Panc1 (cell line): Measurements from ENCODE around the gene SPZ1. TPM values are rescaled to one million over a fixed set of nuclear protein-coding genes. Genes with fewer than 3 reads are reported as not detected.

ENCODE experiments used
- ATAC-seq: fragments of 200-7000 bp; cut with Tn5 transposase; 2 replicates; pipeline ENCODE4 v1.9.1; 2020; ENCODE audit warnings: mild to moderate bottlenecking, moderate library complexity
- BruUV-seq: library from RNA; stranded (reverse); fragments of 400-500 nt; replicated peaks from 2 replicates; lab custom pipeline; 2021; lab: Mats Ljungman, UMichigan
- CTCF ChIA-PET: fragments of 300-600 bp; sonication (Branson Sonifier 250); formaldehyde crosslinking; loops from one replicate; lab custom pipeline; 2022; ENCODE audit warnings: antibody characterized with exemption; lab: Charles Lee
- POLR2A ChIA-PET: fragments of 300-600 bp; sonication (Branson Sonifier 250); formaldehyde crosslinking; loops from one replicate; lab custom pipeline; 2022; ENCODE audit warnings: antibody characterized with exemption; lab: Charles Lee
- DNase-seq: peaks from one replicate; pipeline ENCODE4 v3.0.0-alpha.2; 2010; ENCODE audit warnings: low read depth, low spot score
- H3K27ac ChIP-seq: 2 replicates; pipeline ENCODE4 v1.5.1; 2011; ENCODE audit warnings: mild to moderate bottlenecking, low read length, inconsistent platforms
- H3K27me3 ChIP-seq: fragments of 200-500 bp; sonication (Bioruptor generic); 2 replicates; pipeline ENCODE4 v1.6.0; 2014; ENCODE audit warnings: low read length, inconsistent platforms; ENCODE audit not compliant: control insufficient read depth, insufficient read depth
- H3K36me3 ChIP-seq: fragments of 200-500 bp; sonication (Bioruptor generic); 2 replicates; pipeline ENCODE4 v1.5.1; 2014; ENCODE audit warnings: inconsistent platforms, mild to moderate bottlenecking, low read length, moderate library complexity; ENCODE audit not compliant: control insufficient read depth, insufficient read depth
- H3K4me1 ChIP-seq: 2 replicates; pipeline ENCODE4 v1.5.1; 2011; ENCODE audit warnings: inconsistent platforms, mild to moderate bottlenecking, low read length, moderate library complexity; ENCODE audit not compliant: control insufficient read depth, insufficient read depth
- H3K4me3 ChIP-seq, 2 experiments: 2 replicates each; pipeline ENCODE4 v1.5.1; 2011 to 2012; ENCODE audit warnings: low read depth in 2 of 2, low read length in 2 of 2, mild to moderate bottlenecking in 2 of 2, inconsistent platforms in 1 of 2, moderate library complexity in 1 of 2
- H3K9me3 ChIP-seq: fragments of 200-500 bp; sonication (Bioruptor generic); 2 replicates; pipeline ENCODE4 v1.5.1; 2014; ENCODE audit warnings: low read depth, mild to moderate bottlenecking, inconsistent platforms, low read length, moderate library complexity; ENCODE audit not compliant: control insufficient read depth, insufficient read depth
- POLR2AphosphoS5 ChIP-seq: IDR thresholded peaks from 2 replicates; pipeline ENCODE4 v1.6.1; 2012; ENCODE audit warnings: mild to moderate bottlenecking, low read depth, low read length, moderate library complexity
- SIN3A ChIP-seq: IDR thresholded peaks from 2 replicates; pipeline ENCODE4 v1.6.1; 2012; ENCODE audit warnings: low read depth, mild to moderate bottlenecking, low read length, moderate library complexity, borderline replicate concordance; ENCODE audit not compliant: insufficient read depth
- TCF7L2 ChIP-seq: IDR thresholded peaks from 2 replicates; pipeline ENCODE4 v1.6.1; 2011; ENCODE audit warnings: mild to moderate bottlenecking, low read depth, low read length, inconsistent platforms
- in situ Hi-C: cut with HindIII; loops from 2 replicates; pipeline ENCODE4 v1.10.0; 2016; ENCODE audit warnings: low sequenced_read_pairs, low pct_unique_long_range_greater_than_20kb
- intact Hi-C: fragments of 100-400 bp; cut with micrococcal nuclease; formaldehyde crosslinking; loops from one replicate; pipeline ENCODE4 v1.10.0; 2022; ENCODE audit not compliant: unreplicated experiment
- total RNA-seq: library from RNA; stranded (reverse); gene quantifications from one replicate; pipeline ENCODE4 v1.2.1, GENCODE V29; 2021; ENCODE audit not compliant: unreplicated experiment
- TF ChIP-seq, protein P1 (sequence below): fragments of 450-650 bp; IDR thresholded peaks from 2 replicates; pipeline ENCODE4 v1.5.1; 2017; ENCODE audit warnings: mild to moderate bottlenecking
- TF ChIP-seq, protein P2 (sequence below), 2 experiments: IDR thresholded peaks; 2 replicates each; pipeline ENCODE4 v1.6.1; 2011 to 2012; ENCODE audit warnings: low read depth in 2 of 2, control low read depth in 1 of 2, low read length in 1 of 2, mild to moderate bottlenecking in 1 of 2, moderate library complexity in 1 of 2; ENCODE audit not compliant: insufficient read depth in 1 of 2

SPZ1 gene
- total RNA-seq, 1 experiment from 2014 or later: not detected

GRCh38 chr5:80309871-80310665 lies 9.7 kb upstream of the SPZ1 start:
- no peak overlapping the region for H3K27ac ChIP-seq
- H3K4me3 ChIP-seq: no peak overlapping the region
- in situ Hi-C loops: no loop called here
- ChIA-PET POLR2A (no interaction called here), CTCF (no interaction called here)
- H3K36me3 ChIP-seq: no peaks in the 10 kb centered on the region
- intact Hi-C loops: no loop called here
- DNase-seq (no peak), ATAC-seq (no peak)
- TF ChIP-seq TCF7L2 (no peak), POLR2AphosphoS5 (no peak), SIN3A (no peak)
- TF ChIP-seq, protein P1, sequence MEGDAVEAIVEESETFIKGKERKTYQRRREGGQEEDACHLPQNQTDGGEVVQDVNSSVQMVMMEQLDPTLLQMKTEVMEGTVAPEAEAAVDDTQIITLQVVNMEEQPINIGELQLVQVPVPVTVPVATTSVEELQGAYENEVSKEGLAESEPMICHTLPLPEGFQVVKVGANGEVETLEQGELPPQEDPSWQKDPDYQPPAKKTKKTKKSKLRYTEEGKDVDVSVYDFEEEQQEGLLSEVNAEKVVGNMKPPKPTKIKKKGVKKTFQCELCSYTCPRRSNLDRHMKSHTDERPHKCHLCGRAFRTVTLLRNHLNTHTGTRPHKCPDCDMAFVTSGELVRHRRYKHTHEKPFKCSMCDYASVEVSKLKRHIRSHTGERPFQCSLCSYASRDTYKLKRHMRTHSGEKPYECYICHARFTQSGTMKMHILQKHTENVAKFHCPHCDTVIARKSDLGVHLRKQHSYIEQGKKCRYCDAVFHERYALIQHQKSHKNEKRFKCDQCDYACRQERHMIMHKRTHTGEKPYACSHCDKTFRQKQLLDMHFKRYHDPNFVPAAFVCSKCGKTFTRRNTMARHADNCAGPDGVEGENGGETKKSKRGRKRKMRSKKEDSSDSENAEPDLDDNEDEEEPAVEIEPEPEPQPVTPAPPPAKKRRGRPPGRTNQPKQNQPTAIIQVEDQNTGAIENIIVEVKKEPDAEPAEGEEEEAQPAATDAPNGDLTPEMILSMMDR: no peak
- TF ChIP-seq, protein P2, sequence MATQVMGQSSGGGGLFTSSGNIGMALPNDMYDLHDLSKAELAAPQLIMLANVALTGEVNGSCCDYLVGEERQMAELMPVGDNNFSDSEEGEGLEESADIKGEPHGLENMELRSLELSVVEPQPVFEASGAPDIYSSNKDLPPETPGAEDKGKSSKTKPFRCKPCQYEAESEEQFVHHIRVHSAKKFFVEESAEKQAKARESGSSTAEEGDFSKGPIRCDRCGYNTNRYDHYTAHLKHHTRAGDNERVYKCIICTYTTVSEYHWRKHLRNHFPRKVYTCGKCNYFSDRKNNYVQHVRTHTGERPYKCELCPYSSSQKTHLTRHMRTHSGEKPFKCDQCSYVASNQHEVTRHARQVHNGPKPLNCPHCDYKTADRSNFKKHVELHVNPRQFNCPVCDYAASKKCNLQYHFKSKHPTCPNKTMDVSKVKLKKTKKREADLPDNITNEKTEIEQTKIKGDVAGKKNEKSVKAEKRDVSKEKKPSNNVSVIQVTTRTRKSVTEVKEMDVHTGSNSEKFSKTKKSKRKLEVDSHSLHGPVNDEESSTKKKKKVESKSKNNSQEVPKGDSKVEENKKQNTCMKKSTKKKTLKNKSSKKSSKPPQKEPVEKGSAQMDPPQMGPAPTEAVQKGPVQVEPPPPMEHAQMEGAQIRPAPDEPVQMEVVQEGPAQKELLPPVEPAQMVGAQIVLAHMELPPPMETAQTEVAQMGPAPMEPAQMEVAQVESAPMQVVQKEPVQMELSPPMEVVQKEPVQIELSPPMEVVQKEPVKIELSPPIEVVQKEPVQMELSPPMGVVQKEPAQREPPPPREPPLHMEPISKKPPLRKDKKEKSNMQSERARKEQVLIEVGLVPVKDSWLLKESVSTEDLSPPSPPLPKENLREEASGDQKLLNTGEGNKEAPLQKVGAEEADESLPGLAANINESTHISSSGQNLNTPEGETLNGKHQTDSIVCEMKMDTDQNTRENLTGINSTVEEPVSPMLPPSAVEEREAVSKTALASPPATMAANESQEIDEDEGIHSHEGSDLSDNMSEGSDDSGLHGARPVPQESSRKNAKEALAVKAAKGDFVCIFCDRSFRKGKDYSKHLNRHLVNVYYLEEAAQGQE (IDR thresholded peaks at IDR 0.05; ENCODE audit: insufficient read depth in 1 of 2, low read depth in 2 of 2, low read length in 1 of 2): no peak
- BruUV-seq: no TSS peak
- H3K9me3 ChIP-seq: peaks cover 4% of the 10 kb centered on the region; the same call in 1 of the 2 replicates
- H3K4me1 ChIP-seq: no peaks in the 10 kb centered on the region
- no peaks in the 10 kb centered on the region for H3K27me3 ChIP-seq

DNA sequence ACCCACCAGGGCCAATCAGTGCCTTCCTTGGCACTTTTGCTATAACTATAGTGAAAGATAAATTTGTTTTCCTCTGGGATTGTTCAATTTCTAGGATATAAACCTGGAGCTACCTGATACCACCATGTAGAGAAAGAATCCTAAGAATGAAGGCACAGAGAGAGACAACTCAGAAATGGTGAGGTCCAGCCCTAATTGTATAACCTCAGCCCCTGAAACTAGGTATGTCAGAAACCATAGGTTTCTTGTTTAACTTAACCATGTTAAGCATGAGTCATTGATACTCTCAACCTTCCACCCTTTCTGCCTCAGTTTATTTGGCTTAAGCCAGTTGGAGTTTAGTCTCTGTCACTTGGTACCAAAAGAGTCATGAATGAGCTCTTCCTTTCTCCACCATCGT lies 4.6 kb upstream of the SPZ1 start:
- H3K4me3 ChIP-seq: no peak overlapping the region
- TF ChIP-seq TCF7L2 (no peak), SIN3A (no peak), POLR2AphosphoS5 (no peak)
- TF ChIP-seq, protein P1: no peak
- TF ChIP-seq, protein P2 (IDR thresholded peaks at IDR 0.05; ENCODE audit: insufficient read depth in 1 of 2, low read depth in 2 of 2, low read length in 1 of 2): no peak
- H3K9me3 ChIP-seq: peaks cover 4% of the 10 kb centered on the region; the same call in 1 of the 2 replicates
- DNase-seq: no peak
- H3K27me3 ChIP-seq: peaks cover 4% of the 10 kb centered on the region
- POLR2A ChIA-PET: no interaction called here
- H3K27ac ChIP-seq: no peak overlapping the region
- intact Hi-C loops (no loop called here), in situ Hi-C loops (no loop called here)
- no peaks in the 10 kb centered on the region for H3K4me1 ChIP-seq
- CTCF ChIA-PET: no interaction called here
- H3K36me3 ChIP-seq: no peaks in the 10 kb centered on the region
- no TSS peak for BruUV-seq
- no peak for ATAC-seq
